22Rv1 (cell line): ENCODE measurements around the gene TMCO4.

Experiments used
- CTCF ChIP-seq: fragments of 450-650 bp; IDR thresholded peaks from 2 replicates; pipeline ENCODE4 v1.5.1; 2017; ENCODE audit warnings: mild to moderate bottlenecking
- ZFX ChIP-seq: fragments of 450-650 bp; IDR thresholded peaks from 2 replicates; pipeline ENCODE4 v1.6.1; 2017; ENCODE audit warnings: antibody characterized with exemption, borderline replicate concordance

- TF ChIP-seq CTCF (no peak), ZFX (no peak)
Measured at GRCh38 chr1:19636065-19636464, 163.7 kb downstream of the TMCO4 start.
